Measurements from ENCODE around the gene KLHL5.

- TF ChIP-seq CTCF (conservative IDR thresholded peaks at IDR 0.05) (no peak), ZFX (IDR thresholded peaks at IDR 0.05) (peak; percentile 52)
These were observed 16.8 kb upstream of the KLHL5 start for GRCh38 chr4:39044956-39045826.
